Measurements from ENCODE around the gene ACTR8. TPM values are rescaled to one million over a fixed set of nuclear protein-coding genes. Genes with fewer than 3 reads are reported as not detected.

Gene ACTR8
- total and polyA plus RNA-seq, 10 donors: 10.5 to 33.7 (median 22.9) TPM

- 83 to 96% (median 92%) methylated on average over 7 to 8 of the region's 8 CpGs for WGBS, 5 donors
- no peaks in the 10 kb centered on the region for H3K36me3 ChIP-seq
- H3K9me3 ChIP-seq: peaks cover 0 to 2% (median 0%) of the 10 kb centered on the region in 8 donors
- DNase-seq: no peak
- H3K4me1 ChIP-seq: no peaks in the 10 kb centered on the region
- no peak overlapping the region for H3K27ac ChIP-seq
- no peak overlapping the region for H3K4me3 ChIP-seq
- intact Hi-C loops (cut with DNase I; ENCODE audit: low total_unique reads): no loop called here
- H3K27me3 ChIP-seq (replicated peaks in 1 of 7): peaks cover 0 to 25% (median 0%) of the 10 kb centered on the region in 7 donors
- TF ChIP-seq POLR2A (IDR thresholded peaks at IDR 0.05) (no peak), POLR2AphosphoS5 (IDR thresholded peaks at IDR 0.05) (no peak), CTCF (IDR thresholded peaks at IDR 0.05 in 8 of 11, conservative IDR thresholded peaks at IDR 0.05 in 3 of 11) (no peak)
These were observed 31.4 kb upstream of the ACTR8 start for GRCh38 chr3:53913401-53913800.

GRCh38 chr3:53902711-53903110 is 20.8 kb upstream of the ACTR8 start:
- WGBS, 5 donors: 81 to 90% (median 82%) methylated on average over 5 of the region's 5 CpGs
- no peak for TF ChIP-seq CTCF (IDR thresholded peaks at IDR 0.05 in 8 of 11, conservative IDR thresholded peaks at IDR 0.05 in 3 of 11)
- TF ChIP-seq POLR2AphosphoS5 (IDR thresholded peaks at IDR 0.05): no peak
- TF ChIP-seq POLR2A (IDR thresholded peaks at IDR 0.05): no peak
- no peak for DNase-seq
- Histone ChIP-seq H3K9me3 (peaks cover 0 to 10% (median 2%) of the 10 kb centered on the region in 8 donors), H3K27ac (no peak overlapping the region), H3K4me3 (no peak overlapping the region), H3K27me3 (replicated peaks in 1 of 7) (peaks cover 0 to 40% (median 10%) of the 10 kb centered on the region in 7 donors), H3K4me1 (no peaks in the 10 kb centered on the region), H3K36me3 (no peaks in the 10 kb centered on the region)
- intact Hi-C loops (cut with DNase I; ENCODE audit: low total_unique reads): no loop called here

GRCh38 chr3:53902067-53902466 is 20.1 kb upstream of the ACTR8 start:
- Histone ChIP-seq H3K27ac (no peak overlapping the region), H3K27me3 (replicated peaks in 1 of 7) (peaks cover 0 to 46% (median 13%) of the 10 kb centered on the region in 7 donors), H3K4me3 (no peak overlapping the region), H3K4me1 (no peaks in the 10 kb centered on the region), H3K36me3 (no peaks in the 10 kb centered on the region), H3K9me3 (peaks cover 0 to 10% (median 2%) of the 10 kb centered on the region in 8 donors)
- no peak for TF ChIP-seq CTCF (IDR thresholded peaks at IDR 0.05 in 8 of 11, conservative IDR thresholded peaks at IDR 0.05 in 3 of 11)
- 45 to 87% (median 67%) methylated on average over 1 of the region's 1 CpG for WGBS, 5 donors
- intact Hi-C loops (cut with DNase I; ENCODE audit: low total_unique reads): no loop called here
- DNase-seq: no peak

- Histone ChIP-seq H3K4me3 (no peak overlapping the region), H3K9me3 (peaks cover 0 to 3% (median 0%) of the 10 kb centered on the region in 8 donors), H3K27me3 (replicated peaks in 1 of 7) (peaks cover 0 to 50% (median 9%) of the 10 kb centered on the region in 7 donors), H3K36me3 (no peaks in the 10 kb centered on the region), H3K27ac (no peak overlapping the region), H3K4me1 (no peaks in the 10 kb centered on the region)
- DNase-seq: no peak
- TF ChIP-seq POLR2A (IDR thresholded peaks at IDR 0.05) (no peak), POLR2AphosphoS5 (IDR thresholded peaks at IDR 0.05) (no peak), CTCF (IDR thresholded peaks at IDR 0.05 in 8 of 11, conservative IDR thresholded peaks at IDR 0.05 in 3 of 11) (no peak)
- WGBS, 5 donors: 79 to 90% (median 83%) methylated on average over 2 of the region's 2 CpGs
- intact Hi-C loops (cut with DNase I; ENCODE audit: low total_unique reads): no loop called here
These were observed 18.8 kb upstream of the ACTR8 start for GRCh38 chr3:53900666-53901331.

Measured in spleen (tissue), 11 donors.